WTC11 (cell line): ENCODE data around the gene ERC2. TPM values are rescaled to one million over a fixed set of nuclear protein-coding genes. Genes with fewer than 3 reads are reported as not detected.

ENCODE experiments used
- ATAC-seq: fragments of 200-7000 bp; cut with Tn5 transposase; 2 replicates; pipeline ENCODE4 v1.10.0; 2021; ENCODE audit warnings: mild to moderate bottlenecking, moderate library complexity
- CTCF ChIA-PET: fragments of 300-600 bp; sonication (Branson Sonifier 250); formaldehyde crosslinking; loops from one replicate; lab custom pipeline; 2021; ENCODE audit warnings: antibody characterized with exemption; lab: Charles Lee
- POLR2A ChIA-PET: fragments of 350-600 bp; sonication (Branson Sonifier 250); formaldehyde crosslinking; loops from one replicate; lab custom pipeline; 2021; ENCODE audit warnings: antibody characterized with exemption; lab: Charles Lee
- DNase-seq: peaks from one replicate; pipeline ENCODE4 v3.0.0; 2021; ENCODE audit warnings: low spot score
- H3K27ac Mint-ChIP-seq: 2 replicates; pipeline ENCODE4 v1.8.0; 2021; ENCODE audit warnings: mixed read lengths
- H3K27me3 Mint-ChIP-seq: 2 replicates; pipeline ENCODE4 v1.8.0; 2021; ENCODE audit warnings: low read depth, mild to moderate bottlenecking, moderate library complexity, mixed read lengths
- H3K36me3 Mint-ChIP-seq: 2 replicates; pipeline ENCODE4 v1.8.0; 2021; ENCODE audit warnings: mixed read lengths
- H3K4me1 Mint-ChIP-seq: 2 replicates; pipeline ENCODE4 v1.8.0; 2022; ENCODE audit warnings: mixed read lengths
- H3K4me3 Mint-ChIP-seq: 2 replicates; pipeline ENCODE4 v1.8.0; 2021; ENCODE audit warnings: mild to moderate bottlenecking, moderate library complexity, mixed read lengths
- H3K9me3 Mint-ChIP-seq: 2 replicates; pipeline ENCODE4 v1.8.0; 2021; ENCODE audit warnings: mixed read lengths
- AR ChIP-seq: fragments of 250-450 bp; sonication (Bioruptor Pico); IDR thresholded peaks from 2 replicates; pipeline ENCODE4 v1.9.0; 2021; ENCODE audit warnings: mild to moderate bottlenecking
- ARID4B ChIP-seq: sonication (generic); formaldehyde crosslinking; IDR thresholded peaks from 2 replicates; pipeline ENCODE4 v1.8.0; 2023; ENCODE audit warnings: missing genetic modification reagents, mild to moderate bottlenecking, borderline replicate concordance
- ATF6 ChIP-seq: sonication (generic); formaldehyde crosslinking; IDR thresholded peaks from 2 replicates; pipeline ENCODE4 v1.8.1; 2023; ENCODE audit warnings: mild to moderate bottlenecking, missing genetic modification reagents
- CTCF ChIP-seq: fragments of 200-600 bp; IDR thresholded peaks from 2 replicates; pipeline ENCODE4 v1.8.0; 2022; ENCODE audit warnings: antibody characterized with exemption
- E2F4 ChIP-seq: sonication (generic); formaldehyde crosslinking; IDR thresholded peaks from 2 replicates; pipeline ENCODE4 v1.8.1; 2022; ENCODE audit warnings: low read depth, mild to moderate bottlenecking, moderate library complexity, missing genetic modification reagents, borderline replicate concordance
- EMX1 ChIP-seq: fragments of 250-450 bp; sonication (Bioruptor Pico); IDR thresholded peaks from 2 replicates; pipeline ENCODE4 v1.8.0; 2021; ENCODE audit warnings: mild to moderate bottlenecking
- FOXJ3 ChIP-seq: sonication (generic); formaldehyde crosslinking; IDR thresholded peaks from 2 replicates; pipeline ENCODE4 v1.9.0; 2021; ENCODE audit warnings: missing genetic modification reagents, mild to moderate bottlenecking, borderline replicate concordance
- FOXK1 ChIP-seq: sonication (generic); formaldehyde crosslinking; IDR thresholded peaks from 2 replicates; pipeline ENCODE4 v1.8.0; 2022; ENCODE audit warnings: mild to moderate bottlenecking, moderate library complexity, missing genetic modification reagents
- RELA ChIP-seq: sonication (generic); formaldehyde crosslinking; IDR thresholded peaks from 2 replicates; pipeline ENCODE4 v1.8.1; 2022; ENCODE audit warnings: missing genetic modification reagents, mild to moderate bottlenecking, borderline replicate concordance
- RORB ChIP-seq: fragments of 250-450 bp; sonication (Bioruptor Pico); IDR thresholded peaks from 2 replicates; pipeline ENCODE4 v1.9.0; 2021; ENCODE audit warnings: mild to moderate bottlenecking
- SMAD3 ChIP-seq: sonication (generic); formaldehyde crosslinking; IDR thresholded peaks from 2 replicates; pipeline ENCODE4 v1.8.0; 2022; ENCODE audit warnings: missing genetic modification reagents, mild to moderate bottlenecking, borderline replicate concordance
- SP1 ChIP-seq: sonication (generic); formaldehyde crosslinking; conservative IDR thresholded peaks from 2 replicates; pipeline ENCODE4 v1.8.1; 2022; ENCODE audit warnings: missing genetic modification reagents
- TCF7 ChIP-seq: sonication (generic); formaldehyde crosslinking; IDR thresholded peaks from 2 replicates; pipeline ENCODE4 v1.8.0; 2022; ENCODE audit warnings: mild to moderate bottlenecking, low read depth, missing genetic modification reagents, moderate library complexity
- TEAD4 ChIP-seq: sonication (generic); formaldehyde crosslinking; IDR thresholded peaks from 2 replicates; pipeline ENCODE4 v1.8.0; 2022; ENCODE audit warnings: mild to moderate bottlenecking, missing genetic modification reagents
- TP53 ChIP-seq: sonication (generic); formaldehyde crosslinking; IDR thresholded peaks from 2 replicates; pipeline ENCODE4 v1.8.1; 2023; ENCODE audit warnings: mild to moderate bottlenecking, missing genetic modification reagents
- ZBTB21 ChIP-seq: sonication (generic); formaldehyde crosslinking; IDR thresholded peaks from 2 replicates; pipeline ENCODE4 v1.8.1; 2023; ENCODE audit warnings: mild to moderate bottlenecking, missing genetic modification reagents, borderline replicate concordance
- ZNF138 ChIP-seq: sonication (generic); formaldehyde crosslinking; conservative IDR thresholded peaks from 2 replicates; pipeline ENCODE4 v1.8.1; 2022; ENCODE audit warnings: mild to moderate bottlenecking, moderate library complexity, missing genetic modification reagents
- ZNF219 ChIP-seq: sonication (generic); formaldehyde crosslinking; IDR thresholded peaks from 2 replicates; pipeline ENCODE4 v1.8.0; 2023; ENCODE audit warnings: missing genetic modification reagents, mild to moderate bottlenecking, borderline replicate concordance
- ZNF671 ChIP-seq: fragments of 250-450 bp; sonication (Bioruptor Pico); IDR thresholded peaks from 2 replicates; pipeline ENCODE4 v1.8.0; 2021; ENCODE audit warnings: mild to moderate bottlenecking
- total RNA-seq: library from RNA; stranded (reverse); gene quantifications from 3 replicates; pipeline ENCODE4 v1.2.3, GENCODE V29; 2021

ERC2 gene
- total RNA-seq, 1 experiment from 2014 or later = 23.5 TPM

GRCh38 chr3:55721716-55722484 is 746.4 kb downstream of the ERC2 start:
- H3K4me3 Mint-ChIP-seq = no peak overlapping the region
- H3K27me3 Mint-ChIP-seq = no peaks in the 10 kb centered on the region
- H3K9me3 Mint-ChIP-seq = peaks cover under 1% of the 10 kb centered on the region; the same call in 1 of the 2 replicates
- ChIA-PET CTCF (interaction anchor here (0.6 to 1.8 kb wide), 18 partner anchors 9 to 892 kb away, joined by 3 to 13 read pairs (median 4); no protein-coding TSS in a partner anchor), POLR2A (interaction anchor here (0.5 kb wide), 1 partner anchor 658 kb away, joined by 4 read pairs; no protein-coding TSS in a partner anchor)
- peak; percentile 43 for DNase-seq
- H3K4me1 Mint-ChIP-seq = peaks cover 45% of the 10 kb centered on the region
- no peaks in the 10 kb centered on the region for H3K36me3 Mint-ChIP-seq
- TF ChIP-seq CTCF (peak; percentile 48; the same call in 1 of the 2 replicates), FOXJ3 (CRISPR knock-in tag) (no peak)
- ATAC-seq = peak; percentile 66
- H3K27ac Mint-ChIP-seq = no peak overlapping the region

GRCh38 chr3:55720614-55721013 is 747.7 kb downstream of the ERC2 start:
- ChIA-PET CTCF (interaction anchor here (0.7 to 0.9 kb wide), 3 partner anchors 10 to 214 kb away, joined by 3 read pairs; no protein-coding TSS in a partner anchor), POLR2A (no interaction called here)
- Mint-ChIP-seq H3K9me3 (peaks cover 5% of the 10 kb centered on the region; the same call in 1 of the 2 replicates), H3K36me3 (no peaks in the 10 kb centered on the region), H3K27ac (no peak overlapping the region), H3K4me3 (no peak overlapping the region), H3K27me3 (no peaks in the 10 kb centered on the region), H3K4me1 (peaks cover 33% of the 10 kb centered on the region)
- DNase-seq (no peak), ATAC-seq (no peak)
- no peak for TF ChIP-seq RORB (CRISPR knock-in tag)
- TF ChIP-seq EMX1 (CRISPR knock-in tag) = no peak
- TF ChIP-seq FOXJ3 (CRISPR knock-in tag) = no peak
- no peak for TF ChIP-seq ZNF219
- TF ChIP-seq RELA (CRISPR knock-in tag) = no peak
- TF ChIP-seq ZNF671 (CRISPR knock-in tag) = no peak

GRCh38 chr3:55719508-55719907 is 748.8 kb downstream of the ERC2 start:
- peaks cover 22% of the 10 kb centered on the region for H3K4me1 Mint-ChIP-seq
- H3K27ac Mint-ChIP-seq = no peak overlapping the region
- peaks cover 5% of the 10 kb centered on the region; the same call in 1 of the 2 replicates for H3K9me3 Mint-ChIP-seq
- CTCF ChIA-PET = interaction anchor here (1.4 kb wide), 1 partner anchor 235 kb away, joined by 5 read pairs; no protein-coding TSS in a partner anchor
- ATAC-seq (no peak), DNase-seq (no peak)
- H3K4me3 Mint-ChIP-seq = no peak overlapping the region
- no peaks in the 10 kb centered on the region for H3K36me3 Mint-ChIP-seq
- no peaks in the 10 kb centered on the region for H3K27me3 Mint-ChIP-seq
- POLR2A ChIA-PET = no interaction called here
- TF ChIP-seq E2F4 (CRISPR knock-in tag) (no peak), ZBTB21 (CRISPR knock-in tag) (no peak), ZNF138 (CRISPR knock-in tag) (no peak), ATF6 (CRISPR knock-in tag) (no peak), TP53 (CRISPR knock-in tag) (no peak), FOXK1 (CRISPR knock-in tag) (no peak), AR (CRISPR knock-in tag) (no peak), SP1 (no peak), TEAD4 (CRISPR knock-in tag) (no peak), ARID4B (CRISPR knock-in tag) (no peak), SMAD3 (CRISPR knock-in tag) (no peak), TCF7 (CRISPR knock-in tag) (no peak)
